Measurements from ENCODE around the gene TMCC1. TPM values are rescaled to one million over a fixed set of nuclear protein-coding genes. Genes with fewer than 3 reads are reported as not detected.

The TMCC1 gene
- total RNA-seq, 1 donor from 2014 or later = 28.0 TPM

- H3K27me3 ChIP-seq (ENCODE audit: control insufficient read depth, insufficient read depth, low read length) = no peaks in the 10 kb centered on the region
- DNase-seq (ENCODE audit: low read depth) = no peak
- no peaks in the 10 kb centered on the region for H3K36me3 ChIP-seq (ENCODE audit: control insufficient read depth, insufficient read depth, low read length)
- TF ChIP-seq CTCF (IDR thresholded peaks at IDR 0.05; ENCODE audit: insufficient read depth, low read length, poor library complexity, severe bottlenecking) = no peak
- H3K4me3 ChIP-seq (ENCODE audit: low read depth, low read length) = no peak overlapping the region
Measured at GRCh38 chr3:129620828-129621559, 272.5 kb downstream of the TMCC1 start.

- H3K4me3 ChIP-seq (ENCODE audit: low read depth, low read length) = no peak overlapping the region
- DNase-seq (ENCODE audit: low read depth) = no peak
- no peak for TF ChIP-seq CTCF (IDR thresholded peaks at IDR 0.05; ENCODE audit: insufficient read depth, low read length, poor library complexity, severe bottlenecking)
- no peaks in the 10 kb centered on the region for H3K27me3 ChIP-seq (ENCODE audit: control insufficient read depth, insufficient read depth, low read length)
- H3K36me3 ChIP-seq (ENCODE audit: control insufficient read depth, insufficient read depth, low read length) = no peaks in the 10 kb centered on the region
Measured at GRCh38 chr3:129619726-129620162, 273.8 kb downstream of the TMCC1 start.

GRCh38 chr3:129618901-129619671 is 274.4 kb downstream of the TMCC1 start:
- Histone ChIP-seq H3K36me3 (ENCODE audit: control insufficient read depth, insufficient read depth, low read length) (no peaks in the 10 kb centered on the region), H3K27me3 (ENCODE audit: control insufficient read depth, insufficient read depth, low read length) (no peaks in the 10 kb centered on the region), H3K4me3 (ENCODE audit: low read depth, low read length) (no peak overlapping the region)
- DNase-seq (ENCODE audit: low read depth) = no peak
- TF ChIP-seq CTCF (IDR thresholded peaks at IDR 0.05; ENCODE audit: insufficient read depth, low read length, poor library complexity, severe bottlenecking) = no peak

- H3K4me3 ChIP-seq (ENCODE audit: low read depth, low read length) = no peak overlapping the region
- H3K36me3 ChIP-seq (ENCODE audit: control insufficient read depth, insufficient read depth, low read length) = no peaks in the 10 kb centered on the region
- H3K27me3 ChIP-seq (ENCODE audit: control insufficient read depth, insufficient read depth, low read length) = no peaks in the 10 kb centered on the region
- TF ChIP-seq CTCF (IDR thresholded peaks at IDR 0.05; ENCODE audit: insufficient read depth, low read length, poor library complexity, severe bottlenecking) = no peak
- DNase-seq (ENCODE audit: low read depth) = no peak
Measured at GRCh38 chr3:129618186-129618820, 275.2 kb downstream of the TMCC1 start.

GRCh38 chr3:129617381-129618185 is 275.9 kb downstream of the TMCC1 start:
- no peak overlapping the region for H3K4me3 ChIP-seq (ENCODE audit: low read depth, low read length)
- no peaks in the 10 kb centered on the region for H3K36me3 ChIP-seq (ENCODE audit: control insufficient read depth, insufficient read depth, low read length)
- H3K27me3 ChIP-seq (ENCODE audit: control insufficient read depth, insufficient read depth, low read length) = no peaks in the 10 kb centered on the region
- TF ChIP-seq CTCF (IDR thresholded peaks at IDR 0.05; ENCODE audit: insufficient read depth, low read length, poor library complexity, severe bottlenecking) = no peak
- DNase-seq (ENCODE audit: low read depth) = no peak
